Measurements from ENCODE around the gene CNGA2.

The CNGA2 gene

DNA sequence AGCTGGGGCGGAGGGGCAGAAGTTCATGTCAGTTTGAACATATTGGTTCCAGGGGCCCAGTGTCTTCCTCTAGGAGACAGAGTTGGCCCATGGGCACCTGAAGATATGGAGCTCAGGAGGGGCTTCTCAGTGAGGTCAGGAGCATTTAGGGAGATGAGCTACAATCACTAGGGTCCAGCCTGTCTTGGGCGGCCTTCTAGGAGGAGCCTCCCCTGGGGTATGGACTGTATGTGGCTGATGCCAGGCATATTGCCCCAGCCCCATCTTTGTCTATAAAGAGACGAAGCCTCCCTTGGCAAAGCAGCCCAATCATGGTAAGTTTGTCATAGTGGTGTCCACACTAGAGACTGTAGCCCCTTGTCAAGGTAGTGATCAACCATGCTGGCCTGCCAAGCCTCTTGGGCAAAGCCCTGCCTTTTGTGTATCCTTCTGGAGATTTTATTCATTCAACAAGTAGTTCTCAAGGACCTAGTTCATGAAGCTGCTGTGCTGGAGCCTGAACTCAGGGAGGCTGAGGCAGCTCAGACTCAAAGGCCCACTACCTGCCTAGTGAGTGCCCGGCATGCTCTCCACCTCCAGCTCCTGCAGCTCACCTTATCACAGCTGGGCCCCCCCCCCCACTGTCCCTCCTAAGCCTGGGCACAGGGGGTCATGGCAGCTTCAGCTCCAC lies 5.4 kb upstream of the CNGA2 start:
- Histone ChIP-seq H3K4ac (ENCODE audit: low read length) (no peak overlapping the region), H3K9me3 (replicated peaks in 1 of 2; ENCODE audit: control insufficient read depth in 2 of 2, insufficient read depth in 1 of 2, low read depth in 1 of 2, low read length in 2 of 2) (no peaks in the 10 kb centered on the region), H2BK12ac (ENCODE audit: low read length) (no peak overlapping the region), H3K9ac (ENCODE audit: low read depth, low read length, poor library complexity) (no peak overlapping the region), H2BK15ac (ENCODE audit: low read length) (no peak overlapping the region), H3K4me1 (ENCODE audit: control insufficient read depth in 2 of 2, insufficient read depth in 1 of 2, low read depth in 1 of 2, low read length in 2 of 2) (no peaks in the 10 kb centered on the region), H2AK5ac (ENCODE audit: low read depth, low read length) (no peak overlapping the region), H3K27ac (replicated peaks; ENCODE audit: low read length) (no peak overlapping the region), H3K23ac (ENCODE audit: low read depth, low read length, poor library complexity) (no peak overlapping the region), H3K4me2 (ENCODE audit: insufficient read depth, low read length, poor library complexity, severe bottlenecking) (no peak overlapping the region), H2AFZ (ENCODE audit: low read length) (no peak overlapping the region), H3K79me1 (ENCODE audit: low read depth, low read length) (no peaks in the 10 kb centered on the region), H3K14ac (ENCODE audit: low read length) (no peak overlapping the region), H3K4me3 (ENCODE audit: low read length in 2 of 2) (no peak overlapping the region), H3K18ac (ENCODE audit: low read length) (no peak overlapping the region), H3K36me3 (replicated peaks in 1 of 2; ENCODE audit: control insufficient read depth in 2 of 2, insufficient read depth in 2 of 2, low read length in 2 of 2) (no peaks in the 10 kb centered on the region), H4K8ac (ENCODE audit: low read depth, low read length) (no peak overlapping the region), H4K91ac (ENCODE audit: low read depth, low read length, poor library complexity) (no peak overlapping the region), H2BK120ac (ENCODE audit: low read depth, low read length) (no peak overlapping the region), H2BK5ac (ENCODE audit: low read length) (no peak overlapping the region), H3K27me3 (ENCODE audit: control insufficient read depth in 3 of 3, insufficient read depth in 3 of 3, low read depth in 1 of 3, low read length in 3 of 3) (peaks cover 0 to 5% (median 0%) of the 10 kb centered on the region in 3 experiments)
- DNase-seq (ENCODE audit: low spot score): no peak
- no CpG with 5 or more reads among the region's 4 CpGs for WGBS, 2 donors (ENCODE audit: extremely low coverage in 2 of 2, insufficient read length in 2 of 2, insufficient replicate concordance in 1 of 2)

DNA sequence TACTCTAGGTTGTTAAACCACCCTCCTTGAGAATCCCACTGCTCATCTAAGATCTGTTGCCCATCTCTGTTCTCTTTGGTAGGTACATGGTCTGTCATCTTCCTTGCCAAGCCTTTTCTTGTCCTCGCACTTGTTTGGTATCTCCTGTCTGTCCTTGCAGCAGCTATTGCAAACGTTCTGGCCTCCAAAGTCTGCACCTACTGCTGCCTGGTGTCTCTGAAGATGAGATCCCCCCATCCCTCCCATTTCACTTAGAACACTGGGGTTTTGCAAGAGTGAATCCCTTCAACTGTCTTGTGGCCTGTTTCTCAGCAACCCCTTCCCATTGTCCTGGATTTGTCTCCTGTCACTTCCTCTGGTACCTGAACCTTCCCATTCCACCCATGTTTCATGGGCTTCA lies 673 bp downstream of the CNGA2 start:
- Histone ChIP-seq H2BK5ac (ENCODE audit: low read length) (no peak overlapping the region), H3K4me3 (ENCODE audit: low read length in 2 of 2) (no peak overlapping the region), H3K14ac (ENCODE audit: low read length) (no peak overlapping the region), H3K27ac (replicated peaks; ENCODE audit: low read length) (no peak overlapping the region), H4K8ac (ENCODE audit: low read depth, low read length) (no peak overlapping the region), H3K36me3 (replicated peaks in 1 of 2; ENCODE audit: control insufficient read depth in 2 of 2, insufficient read depth in 2 of 2, low read length in 2 of 2) (no peaks in the 10 kb centered on the region), H2BK15ac (ENCODE audit: low read length) (no peak overlapping the region), H3K4me2 (ENCODE audit: insufficient read depth, low read length, poor library complexity, severe bottlenecking) (no peak overlapping the region), H3K27me3 (ENCODE audit: control insufficient read depth in 3 of 3, insufficient read depth in 3 of 3, low read depth in 1 of 3, low read length in 3 of 3) (peaks cover 0 to 16% (median 0%) of the 10 kb centered on the region in 3 experiments), H3K4me1 (ENCODE audit: control insufficient read depth in 2 of 2, insufficient read depth in 1 of 2, low read depth in 1 of 2, low read length in 2 of 2) (no peaks in the 10 kb centered on the region), H3K23ac (ENCODE audit: low read depth, low read length, poor library complexity) (no peak overlapping the region), H3K18ac (ENCODE audit: low read length) (no peak overlapping the region), H2BK12ac (ENCODE audit: low read length) (no peak overlapping the region), H3K79me1 (ENCODE audit: low read depth, low read length) (no peaks in the 10 kb centered on the region), H4K91ac (ENCODE audit: low read depth, low read length, poor library complexity) (no peak overlapping the region), H2AFZ (ENCODE audit: low read length) (no peak overlapping the region), H3K4ac (ENCODE audit: low read length) (no peak overlapping the region), H3K9me3 (replicated peaks in 1 of 2; ENCODE audit: control insufficient read depth in 2 of 2, insufficient read depth in 1 of 2, low read depth in 1 of 2, low read length in 2 of 2) (no peaks in the 10 kb centered on the region), H2BK120ac (ENCODE audit: low read depth, low read length) (no peak overlapping the region), H2AK5ac (ENCODE audit: low read depth, low read length) (no peak overlapping the region), H3K9ac (ENCODE audit: low read depth, low read length, poor library complexity) (no peak overlapping the region)
- WGBS, 2 donors (ENCODE audit: extremely low coverage in 2 of 2, insufficient read length in 2 of 2, insufficient replicate concordance in 1 of 2): no CpG with 5 or more reads among the region's 2 CpGs
- no peak for DNase-seq (ENCODE audit: low spot score)

DNA sequence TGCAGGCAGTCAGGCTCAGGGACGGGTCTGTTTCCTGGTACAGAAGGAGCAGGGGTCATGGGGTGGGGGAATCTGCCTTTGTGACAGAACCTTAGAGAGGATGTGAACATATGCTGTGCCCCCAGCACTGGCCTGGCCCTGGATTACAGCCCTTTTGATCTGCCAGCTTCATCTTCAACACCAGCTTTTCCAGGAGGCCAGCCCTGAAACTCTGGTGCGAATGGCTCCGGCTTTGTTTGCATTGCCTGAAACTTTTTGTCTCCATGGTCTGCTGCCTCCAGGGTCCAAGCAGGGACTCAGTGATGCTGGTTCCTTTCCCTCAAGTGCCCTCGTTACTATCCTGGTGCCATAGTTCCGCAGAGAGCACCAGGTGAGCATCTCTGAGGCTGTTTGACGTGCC lies 2.1 kb downstream of the CNGA2 start:
- Histone ChIP-seq H3K9ac (ENCODE audit: low read depth, low read length, poor library complexity) (no peak overlapping the region), H3K4me1 (ENCODE audit: control insufficient read depth in 2 of 2, insufficient read depth in 1 of 2, low read depth in 1 of 2, low read length in 2 of 2) (no peaks in the 10 kb centered on the region), H3K27ac (replicated peaks; ENCODE audit: low read length) (no peak overlapping the region), H3K18ac (ENCODE audit: low read length) (no peak overlapping the region), H3K79me1 (ENCODE audit: low read depth, low read length) (no peaks in the 10 kb centered on the region), H3K27me3 (ENCODE audit: control insufficient read depth in 3 of 3, insufficient read depth in 3 of 3, low read depth in 1 of 3, low read length in 3 of 3) (peaks cover 0 to 16% (median 0%) of the 10 kb centered on the region in 3 experiments), H2AK5ac (ENCODE audit: low read depth, low read length) (no peak overlapping the region), H3K4me2 (ENCODE audit: insufficient read depth, low read length, poor library complexity, severe bottlenecking) (no peak overlapping the region), H3K23ac (ENCODE audit: low read depth, low read length, poor library complexity) (no peak overlapping the region), H3K4me3 (ENCODE audit: low read length in 2 of 2) (no peak overlapping the region), H2BK5ac (ENCODE audit: low read length) (no peak overlapping the region), H3K4ac (ENCODE audit: low read length) (no peak overlapping the region), H2BK15ac (ENCODE audit: low read length) (no peak overlapping the region), H4K91ac (ENCODE audit: low read depth, low read length, poor library complexity) (no peak overlapping the region), H3K9me3 (replicated peaks in 1 of 2; ENCODE audit: control insufficient read depth in 2 of 2, insufficient read depth in 1 of 2, low read depth in 1 of 2, low read length in 2 of 2) (no peaks in the 10 kb centered on the region), H2AFZ (ENCODE audit: low read length) (no peak overlapping the region), H4K8ac (ENCODE audit: low read depth, low read length) (no peak overlapping the region), H2BK12ac (ENCODE audit: low read length) (no peak overlapping the region), H2BK120ac (ENCODE audit: low read depth, low read length) (no peak overlapping the region), H3K14ac (ENCODE audit: low read length) (no peak overlapping the region), H3K36me3 (replicated peaks in 1 of 2; ENCODE audit: control insufficient read depth in 2 of 2, insufficient read depth in 2 of 2, low read length in 2 of 2) (no peaks in the 10 kb centered on the region)
- no peak for DNase-seq (ENCODE audit: low spot score)
- no CpG with 5 or more reads among the region's 6 CpGs for WGBS, 2 donors (ENCODE audit: extremely low coverage in 2 of 2, insufficient read length in 2 of 2, insufficient replicate concordance in 1 of 2)

DNA sequence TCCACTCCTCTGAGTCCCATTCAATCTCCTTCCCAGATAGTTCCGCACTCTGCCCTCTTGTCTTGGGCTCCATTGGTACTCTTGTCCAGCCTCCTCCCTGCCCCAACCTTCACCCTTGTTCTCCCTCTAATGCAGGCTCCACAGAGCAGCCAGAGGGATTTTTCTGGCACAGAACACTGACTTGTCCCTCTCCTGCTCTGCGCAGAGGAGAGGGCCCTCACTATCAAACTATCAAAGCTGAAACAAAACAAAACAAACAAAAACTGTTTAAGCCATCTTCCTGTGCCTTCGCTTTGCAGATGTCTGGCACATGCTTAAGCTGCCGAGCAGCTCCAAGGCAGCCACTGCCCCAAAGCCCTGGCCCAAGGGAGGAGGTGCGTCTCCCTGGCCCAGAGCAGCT lies 2.9 kb downstream of the CNGA2 start:
- no peak for DNase-seq (ENCODE audit: low spot score)
- Histone ChIP-seq H4K91ac (ENCODE audit: low read depth, low read length, poor library complexity) (no peak overlapping the region), H3K18ac (ENCODE audit: low read length) (no peak overlapping the region), H2BK120ac (ENCODE audit: low read depth, low read length) (no peak overlapping the region), H3K36me3 (replicated peaks in 1 of 2; ENCODE audit: control insufficient read depth in 2 of 2, insufficient read depth in 2 of 2, low read length in 2 of 2) (no peaks in the 10 kb centered on the region), H3K27me3 (ENCODE audit: control insufficient read depth in 3 of 3, insufficient read depth in 3 of 3, low read depth in 1 of 3, low read length in 3 of 3) (peaks cover 0 to 16% (median 0%) of the 10 kb centered on the region in 3 experiments), H3K4me1 (ENCODE audit: control insufficient read depth in 2 of 2, insufficient read depth in 1 of 2, low read depth in 1 of 2, low read length in 2 of 2) (no peaks in the 10 kb centered on the region), H3K9ac (ENCODE audit: low read depth, low read length, poor library complexity) (no peak overlapping the region), H3K23ac (ENCODE audit: low read depth, low read length, poor library complexity) (no peak overlapping the region), H2BK12ac (ENCODE audit: low read length) (no peak overlapping the region), H2BK5ac (ENCODE audit: low read length) (no peak overlapping the region), H3K27ac (replicated peaks; ENCODE audit: low read length) (no peak overlapping the region), H2AK5ac (ENCODE audit: low read depth, low read length) (no peak overlapping the region), H4K8ac (ENCODE audit: low read depth, low read length) (no peak overlapping the region), H2BK15ac (ENCODE audit: low read length) (no peak overlapping the region), H3K79me1 (ENCODE audit: low read depth, low read length) (no peaks in the 10 kb centered on the region), H2AFZ (ENCODE audit: low read length) (no peak overlapping the region), H3K9me3 (replicated peaks in 1 of 2; ENCODE audit: control insufficient read depth in 2 of 2, insufficient read depth in 1 of 2, low read depth in 1 of 2, low read length in 2 of 2) (no peaks in the 10 kb centered on the region), H3K4ac (ENCODE audit: low read length) (no peak overlapping the region), H3K4me3 (ENCODE audit: low read length in 2 of 2) (no peak overlapping the region), H3K14ac (ENCODE audit: low read length) (no peak overlapping the region), H3K4me2 (ENCODE audit: insufficient read depth, low read length, poor library complexity, severe bottlenecking) (no peak overlapping the region)
- WGBS, 2 donors (ENCODE audit: extremely low coverage in 2 of 2, insufficient read length in 2 of 2, insufficient replicate concordance in 1 of 2): no CpG with 5 or more reads among the region's 5 CpGs

Measured in neuronal stem cell (in vitro differentiated cells).